Measurements from ENCODE around the gene BET1.

The BET1 gene

GRCh38 chr7:93964262-93964661, 39.9 kb downstream of the BET1 start:
- Mint-ChIP-seq H3K36me3 (ENCODE audit: low read depth) (no peaks in the 10 kb centered on the region), H3K4me1 (no peaks in the 10 kb centered on the region), H3K27ac (no peak overlapping the region), H3K4me3 (no peak overlapping the region), H3K27me3 (ENCODE audit: low read depth, poor library complexity) (peaks cover 7% of the 10 kb centered on the region), H3K9me3 (no peaks in the 10 kb centered on the region)
- no peak for TF ChIP-seq CTCF (IDR thresholded peaks at IDR 0.05)
- DNase-seq: no peak

GRCh38 chr7:93960986-93961385, 43.2 kb downstream of the BET1 start:
- Mint-ChIP-seq H3K9me3 (no peaks in the 10 kb centered on the region), H3K4me3 (no peak overlapping the region), H3K27ac (no peak overlapping the region), H3K27me3 (ENCODE audit: low read depth, poor library complexity) (peaks cover 10% of the 10 kb centered on the region), H3K4me1 (no peaks in the 10 kb centered on the region), H3K36me3 (ENCODE audit: low read depth) (no peaks in the 10 kb centered on the region)
- TF ChIP-seq CTCF (IDR thresholded peaks at IDR 0.05): no peak
- no peak for DNase-seq

DNA sequence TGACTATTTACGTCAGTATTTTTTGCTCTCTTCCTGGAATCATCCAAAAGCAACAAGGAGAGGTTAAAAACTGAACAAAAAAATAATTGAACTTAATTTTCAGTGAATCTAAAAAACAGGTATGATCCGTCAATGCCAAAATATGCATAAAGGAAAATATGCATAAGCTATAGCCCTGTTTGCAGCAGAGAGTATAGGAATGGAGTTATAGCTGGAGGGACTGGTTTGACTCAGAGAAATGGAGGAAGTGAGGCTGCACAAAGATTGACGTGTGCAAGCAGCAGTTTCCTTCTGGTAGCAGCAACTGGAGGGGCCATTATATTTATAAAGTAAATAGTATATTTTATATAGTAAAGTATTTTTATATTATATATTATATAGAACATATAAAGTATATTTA, 45.5 kb downstream of the BET1 start:
- no peak for DNase-seq
- Mint-ChIP-seq H3K27ac (no peak overlapping the region), H3K27me3 (ENCODE audit: low read depth, poor library complexity) (peaks cover 10% of the 10 kb centered on the region), H3K4me1 (no peaks in the 10 kb centered on the region), H3K4me3 (no peak overlapping the region), H3K9me3 (no peaks in the 10 kb centered on the region), H3K36me3 (ENCODE audit: low read depth) (no peaks in the 10 kb centered on the region)
- no peak for TF ChIP-seq CTCF (IDR thresholded peaks at IDR 0.05)

- DNase-seq: no peak
- no peak overlapping the region for H3K4me3 Mint-ChIP-seq
- TF ChIP-seq CTCF (IDR thresholded peaks at IDR 0.05): no peak
Measured at GRCh38 chr7:93958216-93958615, 45.9 kb downstream of the BET1 start.

GRCh38 chr7:93957767-93958166, 46.4 kb downstream of the BET1 start:
- Mint-ChIP-seq H3K36me3 (ENCODE audit: low read depth) (no peaks in the 10 kb centered on the region), H3K4me3 (no peak overlapping the region), H3K4me1 (no peaks in the 10 kb centered on the region), H3K27ac (no peak overlapping the region), H3K9me3 (no peaks in the 10 kb centered on the region), H3K27me3 (ENCODE audit: low read depth, poor library complexity) (peaks cover 10% of the 10 kb centered on the region)
- DNase-seq: no peak
- no peak for TF ChIP-seq CTCF (IDR thresholded peaks at IDR 0.05)

More at GRCh38 chr7:93958216-93958615, 45.9 kb downstream of the BET1 start:
- Mint-ChIP-seq H3K27me3 (ENCODE audit: low read depth, poor library complexity) (peaks cover 10% of the 10 kb centered on the region), H3K27ac (no peak overlapping the region), H3K9me3 (no peaks in the 10 kb centered on the region), H3K36me3 (ENCODE audit: low read depth) (no peaks in the 10 kb centered on the region), H3K4me1 (no peaks in the 10 kb centered on the region)

DNA sequence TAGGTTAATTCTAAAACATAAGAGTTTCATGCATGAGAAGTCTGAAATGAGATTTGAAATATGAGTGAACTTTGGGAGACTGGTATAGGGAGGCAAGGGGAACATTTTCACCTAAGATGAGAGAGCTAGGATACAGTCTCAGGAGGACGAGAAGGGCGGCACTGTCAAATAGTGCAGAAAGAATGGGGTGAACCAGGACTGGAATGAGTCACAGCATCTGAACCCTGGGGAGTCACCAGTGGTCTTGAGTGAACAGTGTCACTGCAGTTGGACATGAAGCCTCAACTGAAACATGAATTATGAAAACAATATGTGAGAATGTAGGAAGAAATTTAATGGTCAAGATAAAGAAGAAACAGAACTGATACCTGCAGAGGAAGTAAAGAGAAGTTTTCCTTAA, 48.9 kb downstream of the BET1 start:
- no peaks in the 10 kb centered on the region for H3K9me3 Mint-ChIP-seq
- DNase-seq: no peak
- H3K4me3 Mint-ChIP-seq: no peak overlapping the region
- no peak for TF ChIP-seq CTCF (IDR thresholded peaks at IDR 0.05)
- no peaks in the 10 kb centered on the region for H3K4me1 Mint-ChIP-seq
- H3K27me3 Mint-ChIP-seq (ENCODE audit: low read depth, poor library complexity): peaks cover 10% of the 10 kb centered on the region
- H3K27ac Mint-ChIP-seq: no peak overlapping the region
- no peaks in the 10 kb centered on the region for H3K36me3 Mint-ChIP-seq (ENCODE audit: low read depth)
